B cell (primary cell): ENCODE measurements around the gene TULP1. TPM values are rescaled to one million over a fixed set of nuclear protein-coding genes. Genes with fewer than 3 reads are reported as not detected.

ENCODE experiments used
- ATAC-seq: fragments of 200-7000 bp; cut with Tn5 transposase; one replicate; pipeline ENCODE4 v1.10.0; 2021; ENCODE audit warnings: low read depth, mild to moderate bottlenecking, moderate number of reproducible peaks, moderate library complexity
- CTCF ChIA-PET: fragments of 350-600 bp; sonication (Branson Sonifier 250); formaldehyde crosslinking; loops from one replicate; lab custom pipeline; 2021; ENCODE audit warnings: antibody characterized with exemption, inconsistent platforms; lab: Charles Lee
- POLR2A ChIA-PET: fragments of 350-600 bp; sonication (Branson Sonifier 250); formaldehyde crosslinking; loops from one replicate; lab custom pipeline; 2021; ENCODE audit warnings: antibody characterized with exemption; lab: Charles Lee
- DNase-seq: peaks from one replicate; pipeline ENCODE4 v3.0.0; 2013
- H2AFZ ChIP-seq: 2 replicates; pipeline ENCODE4 v1.6.1; 2012; ENCODE audit warnings: mild to moderate bottlenecking, low read depth, low read length; ENCODE audit not compliant: insufficient read depth, poor library complexity, severe bottlenecking
- H3K27ac ChIP-seq, 2 donors: 1 replicate in 1 of 2; 2 replicates in 1 of 2; pipeline ENCODE4 v1.5.1; 2012 to 2013; ENCODE audit warnings: low read length in 2 of 2, mild to moderate bottlenecking in 2 of 2, moderate library complexity in 1 of 2
- H3K27me3 ChIP-seq, 4 experiments: fragments of 200-600 bp in 1 of 4; sonication (generic) in 1 of 4; replicated peaks in 1 of 4; 1 replicate in 2 of 4; 2 replicates in 2 of 4; pipeline versions ENCODE4 v1.6.1 to v1.7.0; 2013 to 2016; ENCODE audit warnings: low read length in 3 of 4, mild to moderate bottlenecking in 2 of 4, mixed read lengths in 1 of 4, moderate library complexity in 1 of 4; ENCODE audit not compliant: insufficient read depth in 4 of 4, control insufficient read depth in 3 of 4; ENCODE audit errors: control extremely low read depth in 1 of 4
- H3K36me3 ChIP-seq, 2 experiments: replicated peaks in 1 of 2; 1 replicate in 1 of 2; 2 replicates in 1 of 2; pipeline versions ENCODE4 v1.6.1 to v1.7.1; 2013; ENCODE audit warnings: low read length in 1 of 2; ENCODE audit not compliant: insufficient read depth in 2 of 2, control insufficient read depth in 1 of 2; ENCODE audit errors: control extremely low read depth in 1 of 2, extremely low read depth in 1 of 2
- H3K4me1 ChIP-seq, 2 donors: fragments of 200-600 bp in 1 of 2; sonication (generic) in 1 of 2; 1 replicate in 1 of 2; 2 replicates in 1 of 2; pipeline versions ENCODE4 v1.5.1 to v1.6.1; 2013 to 2017; ENCODE audit warnings: low read length in 2 of 2; ENCODE audit not compliant: control insufficient read depth in 2 of 2, insufficient read depth in 2 of 2
- H3K4me2 ChIP-seq: replicated peaks from 2 replicates; pipeline ENCODE3; 2012; ENCODE audit warnings: mild to moderate bottlenecking, low read depth, low read length; ENCODE audit not compliant: poor library complexity, severe bottlenecking
- H3K4me3 ChIP-seq, 5 experiments: fragments of 200-600 bp in 1 of 5; sonication (generic) in 1 of 5; 1 replicate in 3 of 5; 2 replicates in 2 of 5; pipeline versions ENCODE4 v1.5.1 to v1.7.0; 2011 to 2016; ENCODE audit warnings: low read length in 4 of 5, mild to moderate bottlenecking in 4 of 5, low read depth in 2 of 5, control low read depth in 1 of 5, moderate library complexity in 1 of 5; ENCODE audit not compliant: insufficient read depth in 1 of 5; ENCODE audit errors: control extremely low read depth in 1 of 5, extremely low read depth in 1 of 5
- H3K79me2 ChIP-seq: fragments of 200-600 bp; sonication (generic); one replicate; pipeline ENCODE4 v1.6.0; 2016; ENCODE audit warnings: low read length; ENCODE audit not compliant: control insufficient read depth, insufficient read depth
- H3K9ac ChIP-seq: fragments of 200-600 bp; sonication (generic); 2 replicates; pipeline ENCODE4 v1.6.1; 2017; ENCODE audit warnings: mild to moderate bottlenecking, low read length, moderate library complexity
- H3K9me3 ChIP-seq, 3 donors: one replicate each; pipeline versions ENCODE4 v1.6.1 to v1.7.1; 2013; ENCODE audit warnings: low read length in 2 of 3; ENCODE audit not compliant: control insufficient read depth in 2 of 3, insufficient read depth in 1 of 3; ENCODE audit errors: control extremely low read depth in 1 of 3
- H4K20me1 ChIP-seq: 2 replicates; pipeline ENCODE4 v1.6.0; 2012; ENCODE audit warnings: mild to moderate bottlenecking, low read length; ENCODE audit not compliant: insufficient read depth, control insufficient read depth, poor library complexity, severe bottlenecking
- H3K27ac Mint-ChIP-seq: one replicate; pipeline ENCODE4 v1.8.0; 2021; ENCODE audit warnings: mixed read lengths
- H3K27me3 Mint-ChIP-seq: one replicate; pipeline ENCODE4 v1.8.0; 2021; ENCODE audit warnings: mixed read lengths
- H3K4me1 Mint-ChIP-seq: one replicate; pipeline ENCODE4 v1.8.0; 2021; ENCODE audit warnings: mixed read lengths
- H3K4me3 Mint-ChIP-seq: one replicate; pipeline ENCODE4 v1.8.0; 2021; ENCODE audit warnings: mixed read lengths
- H3K9me3 Mint-ChIP-seq: one replicate; pipeline ENCODE4 v1.8.0; 2022; ENCODE audit warnings: mixed read lengths; ENCODE audit not compliant: insufficient read depth
- CTCF ChIP-seq: fragments of 200-600 bp; IDR thresholded peaks from one replicate; pipeline ENCODE4 v1.8.0; 2022; ENCODE audit warnings: antibody characterized with exemption, mild to moderate bottlenecking
- EZH2 ChIP-seq: IDR thresholded peaks from 2 replicates; pipeline ENCODE4 v1.6.1; 2012; ENCODE audit warnings: borderline replicate concordance, low read depth, mild to moderate bottlenecking, moderate library complexity, low read length; ENCODE audit not compliant: insufficient read depth, poor library complexity, severe bottlenecking
- WGBS: methylation state at CpG from one replicate; pipeline ENCODE4 v1.1.5; 2013; ENCODE audit warnings: missing lambda C conversion rate; ENCODE audit not compliant: insufficient coverage; 5-methylcytosine and 5-hydroxymethylcytosine counted together
- intact Hi-C: fragments of 100-400 bp; cut with micrococcal nuclease; formaldehyde crosslinking; loops from one replicate; pipeline ENCODE4 v1.10.0; 2022
- polyA plus RNA-seq: library from polyadenylated mRNA; depleted of rRNA; stranded (reverse); fragments of >200 nt; gene quantifications from 2 replicates; pipeline ENCODE4 v1.2.3, GENCODE V29; 2012
- total RNA-seq, 2 donors: library from RNA; stranded (reverse); fragments of 120-200 nt in 1 of 2; gene quantifications; 1 replicate in 1 of 2; 2 replicates in 1 of 2; pipeline versions ENCODE4 v1.2.3 to v1.2.4, GENCODE V29; 2013 to 2022

The TULP1 gene
- total and polyA plus RNA-seq, 2 donors (not counting 1 experiment from before 2014, with no cell fraction given), result not detected

- no peak overlapping the region for H3K27ac ChIP-seq
- peaks cover 0 to 5% (median 0%) of the 10 kb centered on the region in 3 donors for H3K9me3 ChIP-seq
- TF ChIP-seq CTCF (no peak), EZH2 (no peak)
- H3K4me3 ChIP-seq, result no peak overlapping the region
- Mint-ChIP-seq H3K4me3 (peak overlapping the region; percentile 14), H3K9me3 (no peaks in the 10 kb centered on the region), H3K4me1 (peaks cover 17% of the 10 kb centered on the region), H3K27me3 (peaks cover 19% of the 10 kb centered on the region), H3K27ac (no peak overlapping the region)
- ChIA-PET POLR2A (no interaction called here), CTCF (no interaction called here)
- H2AFZ ChIP-seq, result no peak overlapping the region
- WGBS, result 84% methylated on average over 28 of the region's 28 CpGs
- intact Hi-C loops, result no loop called here
- no peaks in the 10 kb centered on the region for H3K36me3 ChIP-seq
- DNase-seq (no peak), ATAC-seq (no peak)
- H3K79me2 ChIP-seq, result no peaks in the 10 kb centered on the region
- H3K4me2 ChIP-seq, result no peak overlapping the region
- no peaks in the 10 kb centered on the region for H4K20me1 ChIP-seq
- H3K9ac ChIP-seq, result no peak overlapping the region
- H3K4me1 ChIP-seq, result peaks cover 11 to 20% of the 10 kb centered on the region in 2 donors
- H3K27me3 ChIP-seq, result peaks cover 0 to 15% (median 8%) of the 10 kb centered on the region in 4 experiments
These were observed 19.3 kb downstream of the TULP1 start for GRCh38 chr6:35493307-35493983.

GRCh38 chr6:35492974-35493284, 19.8 kb downstream of the TULP1 start:
- CTCF ChIA-PET, result no interaction called here
- Histone ChIP-seq H3K4me3 (no peak overlapping the region), H3K79me2 (no peaks in the 10 kb centered on the region), H3K4me1 (peaks cover 6 to 15% of the 10 kb centered on the region in 2 donors), H3K27me3 (peaks cover 0 to 10% (median 5%) of the 10 kb centered on the region in 4 experiments), H3K4me2 (no peak overlapping the region), H3K9me3 (peaks cover 0 to under 1% (median 0%) of the 10 kb centered on the region in 3 donors), H4K20me1 (no peaks in the 10 kb centered on the region), H3K36me3 (no peaks in the 10 kb centered on the region), H2AFZ (no peak overlapping the region), H3K9ac (no peak overlapping the region), H3K27ac (no peak overlapping the region)
- TF ChIP-seq CTCF (no peak), EZH2 (no peak)
- H3K27me3 Mint-ChIP-seq, result peaks cover 18% of the 10 kb centered on the region
- whole genome bisulfite sequencing, result 73% methylated on average over 2 of the region's 7 CpGs
- no peak for DNase-seq
- ATAC-seq, result no peak
- intact Hi-C loops, result no loop called here
- no peak overlapping the region for H3K4me3 Mint-ChIP-seq
- POLR2A ChIA-PET, result no interaction called here
- H3K27ac Mint-ChIP-seq, result no peak overlapping the region
- no peaks in the 10 kb centered on the region for H3K9me3 Mint-ChIP-seq
- peaks cover 13% of the 10 kb centered on the region for H3K4me1 Mint-ChIP-seq
